K562 (cell line): ENCODE results near the gene FLOT2. TPM values are rescaled to one million over a fixed set of nuclear protein-coding genes. Genes with fewer than 3 reads are reported as not detected.
A peak's percentile ranks its signal among the peaks of the same experiment; 100 is the strongest.

ENCODE experiments used
- CBX3 ChIP-seq, 2 experiments: IDR thresholded peaks; 1 replicate in 1 of 2; 2 replicates in 1 of 2; pipeline ENCODE4 v1.6.1; 2012; ENCODE audit warnings: inconsistent platforms in 2 of 2, low read length in 2 of 2, borderline replicate concordance in 1 of 2, control low read depth in 1 of 2
- FOXK2 ChIP-seq, 2 experiments: fragments of 450-650 bp; IDR thresholded peaks in 1 of 2; conservative IDR thresholded peaks in 1 of 2; 2 replicates each; pipeline ENCODE4 v1.6.1; 2016; ENCODE audit warnings: low read depth in 2 of 2, mild to moderate bottlenecking in 1 of 2
- FUS ChIP-seq: fragments of 200-400 bp; formaldehyde crosslinking; optimal IDR thresholded peaks from 2 replicates; pipeline ENCODE3; 2017; ENCODE audit warnings: low read depth, low read length
- HDAC6 ChIP-seq: IDR thresholded peaks from 2 replicates; pipeline ENCODE4 v1.6.1; 2012; ENCODE audit warnings: low read depth, mild to moderate bottlenecking, control low read depth, inconsistent platforms, low read length, moderate library complexity
- HES1 ChIP-seq: fragments of 450-650 bp; IDR thresholded peaks from 2 replicates; pipeline ENCODE4 v1.6.1; 2016; ENCODE audit warnings: low read depth, mild to moderate bottlenecking, moderate library complexity
- HMGXB4 ChIP-seq: sonication (generic); formaldehyde crosslinking; IDR thresholded peaks from 2 replicates; pipeline ENCODE4 v1.8.1; 2023; ENCODE audit warnings: mild to moderate bottlenecking, missing genetic modification reagents
- HNRNPH1 ChIP-seq: fragments of 200-400 bp; formaldehyde crosslinking; optimal IDR thresholded peaks from 2 replicates; pipeline ENCODE3; 2017; ENCODE audit warnings: low read depth, mild to moderate bottlenecking, low read length, moderate library complexity
- MTF1 ChIP-seq: fragments of 250-450 bp; sonication (Bioruptor Pico); IDR thresholded peaks from 2 replicates; pipeline ENCODE4 v1.9.0; 2021; ENCODE audit warnings: moderate library complexity, mild to moderate bottlenecking, inconsistent platforms, borderline replicate concordance
- NR1H2 ChIP-seq: sonication (generic); formaldehyde crosslinking; IDR thresholded peaks from 2 replicates; pipeline ENCODE4 v1.4.0; 2020; ENCODE audit warnings: mild to moderate bottlenecking, missing genetic modification reagents
- NR2F6 ChIP-seq: fragments of 450-650 bp; formaldehyde crosslinking; IDR thresholded peaks from 2 replicates; pipeline ENCODE4 v1.4.0; 2020; ENCODE audit warnings: mild to moderate bottlenecking
- PRPF4 ChIP-seq: fragments of 200-400 bp; formaldehyde crosslinking; IDR thresholded peaks from one replicate; pipeline ENCODE4 v1.6.1; 2017; ENCODE audit warnings: low read length, low read depth, mild to moderate bottlenecking; ENCODE audit not compliant: insufficient read depth, poor library complexity, severe bottlenecking
- SMC3 ChIP-seq: conservative IDR thresholded peaks from 2 replicates; pipeline ENCODE4 v1.6.1; 2011; ENCODE audit warnings: low read depth, low read length, improper control_type of control experiment; ENCODE audit not compliant: insufficient read depth
- SOX6 ChIP-seq: fragments of 450-650 bp; IDR thresholded peaks from 2 replicates; pipeline ENCODE4 v1.6.1; 2014; ENCODE audit warnings: mild to moderate bottlenecking
- SRSF7 ChIP-seq: fragments of 200-400 bp; formaldehyde crosslinking; optimal IDR thresholded peaks from 2 replicates; pipeline ENCODE3; 2017; ENCODE audit warnings: mild to moderate bottlenecking, low read depth, low read length
- TSC22D4 ChIP-seq: fragments of 450-650 bp; IDR thresholded peaks from 2 replicates; pipeline ENCODE4 v1.6.1; 2016; ENCODE audit warnings: missing genetic modification characterization, missing biosample characterization, control low read depth
- ZBTB17 ChIP-seq: fragments of 450-650 bp; formaldehyde crosslinking; IDR thresholded peaks from 2 replicates; pipeline ENCODE4 v1.4.0; 2020; ENCODE audit warnings: mild to moderate bottlenecking
- ZNF175 ChIP-seq: fragments of 200-800 bp; sonication (Bioruptor generic); IDR thresholded peaks from 2 replicates; pipeline ENCODE4 v1.6.1; 2016; ENCODE audit warnings: low read depth, mild to moderate bottlenecking, missing genetic modification characterization, missing compliant biosample characterization
- ZNF75A ChIP-seq: fragments of 450-650 bp; formaldehyde crosslinking; IDR thresholded peaks from 2 replicates; pipeline ENCODE4 v1.4.0; 2020; ENCODE audit warnings: mild to moderate bottlenecking
- polyA plus RNA-seq, 8 experiments: library from polyadenylated mRNA; depleted of rRNA in 4 of 8; stranded (reverse) in 5 of 8; unstranded in 3 of 8; fragments of >200 nt; fragmentation: Nextera tagmentation in 2 of 8; fragmentation: Illumina TruSeq in 1 of 8; extraction: Ambion mirVana in 2 of 8; extraction: Trizol in 1 of 8; gene quantifications; 2 replicates each; pipeline versions ENCODE4 v1.2.1 to v1.2.3, GENCODE V29; 2011 to 2014; ENCODE audit warnings: inconsistent platforms in 1 of 8, missing spikeins in 1 of 8
- total RNA-seq, 7 experiments: library from RNA; depleted of rRNA in 6 of 7; stranded (reverse); fragments of >200 nt in 6 of 7; fragmentation: Illumina TruSeq in 2 of 7; extraction: Trizol in 2 of 7; gene quantifications; 2 replicates each; pipeline versions ENCODE4 v1.2.1 to v1.2.3, GENCODE V29; 2011 to 2021; ENCODE audit warnings: low replicate concordance in 1 of 7
- TF ChIP-seq, protein P1 (sequence below): fragments of 450-650 bp; formaldehyde crosslinking; IDR thresholded peaks from 2 replicates; pipeline ENCODE4 v1.4.0; 2022; ENCODE audit warnings: mild to moderate bottlenecking, moderate library complexity
- TF ChIP-seq, protein P2 (sequence below): fragments of 450-650 bp; formaldehyde crosslinking; IDR thresholded peaks from 2 replicates; pipeline ENCODE4 v1.4.0; 2020; ENCODE audit warnings: mild to moderate bottlenecking, mixed read lengths
- TF ChIP-seq, protein P3 (sequence below): sonication (generic); formaldehyde crosslinking; IDR thresholded peaks from 2 replicates; pipeline ENCODE4 v1.8.0; 2022; ENCODE audit warnings: mild to moderate bottlenecking, missing genetic modification reagents

FLOT2 gene
- total and polyA plus RNA-seq, 9 of the 15 experiments (the other 6 are each of a cell fraction or from before 2014, with no cell fraction given) = 17.5 to 138 (median 41.7) TPM

DNA sequence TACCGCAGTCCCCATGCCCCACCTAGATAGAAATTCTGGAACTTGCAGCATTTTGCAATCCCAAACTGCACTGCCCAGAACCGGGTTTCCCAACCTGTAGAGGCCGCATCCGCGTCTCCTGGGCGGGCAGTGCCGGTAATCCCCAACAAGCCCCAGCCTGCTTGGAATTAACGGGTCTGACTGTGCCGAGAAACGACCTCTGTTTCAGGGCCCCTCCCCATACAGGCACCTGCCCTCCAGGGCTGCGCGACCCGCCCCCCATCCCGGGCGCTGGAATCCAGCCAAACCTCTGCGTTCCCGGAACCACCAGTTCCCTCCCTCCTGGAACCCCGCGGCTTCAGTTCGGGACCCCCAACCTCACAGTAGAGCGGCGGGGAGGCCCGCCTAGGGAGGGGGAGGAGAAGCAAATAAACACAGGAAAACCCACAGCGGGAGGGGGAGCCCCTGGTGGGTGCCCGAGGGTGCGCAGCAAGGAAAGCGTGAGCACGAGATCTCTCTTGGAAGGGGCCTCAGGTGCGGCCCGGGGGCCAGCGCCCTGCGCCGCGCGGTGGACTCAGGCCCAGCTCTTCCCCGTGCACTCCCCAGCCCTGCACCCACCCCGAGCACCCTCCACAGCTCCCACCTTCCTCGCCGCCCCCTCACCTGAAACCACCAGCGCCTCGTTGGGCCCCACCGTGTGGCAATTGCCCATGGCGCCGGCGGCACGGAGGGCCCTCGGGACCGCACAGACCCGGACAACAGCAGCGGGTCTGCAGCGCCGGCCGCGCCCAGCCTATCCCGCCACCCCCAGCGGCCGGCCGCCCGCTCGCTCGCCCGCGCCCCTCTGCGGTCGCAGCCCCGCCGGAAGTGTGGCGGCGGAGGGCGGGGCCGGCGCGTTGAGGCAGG, at the start of gene FLOT2 (continued):
- peak; percentile 10; the same call in 1 of the 2 replicates for TF ChIP-seq HMGXB4 (CRISPR knock-in tag)
- no peak for TF ChIP-seq PRPF4
- no peak for TF ChIP-seq TSC22D4 (tag)
- peak in 1 of 2 experiments; percentile 51; a peak in 1 of 4 replicates for TF ChIP-seq FOXK2 (conservative IDR thresholded peaks at IDR 0.05 in 1 of 2, IDR thresholded peaks at IDR 0.05 in 1 of 2; ENCODE audit: low read depth in 2 of 2)
- no peak for TF ChIP-seq MTF1
- TF ChIP-seq, protein P1, sequence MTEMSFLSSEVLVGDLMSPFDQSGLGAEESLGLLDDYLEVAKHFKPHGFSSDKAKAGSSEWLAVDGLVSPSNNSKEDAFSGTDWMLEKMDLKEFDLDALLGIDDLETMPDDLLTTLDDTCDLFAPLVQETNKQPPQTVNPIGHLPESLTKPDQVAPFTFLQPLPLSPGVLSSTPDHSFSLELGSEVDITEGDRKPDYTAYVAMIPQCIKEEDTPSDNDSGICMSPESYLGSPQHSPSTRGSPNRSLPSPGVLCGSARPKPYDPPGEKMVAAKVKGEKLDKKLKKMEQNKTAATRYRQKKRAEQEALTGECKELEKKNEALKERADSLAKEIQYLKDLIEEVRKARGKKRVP = peak; percentile 65; the same call in 1 of the 2 replicates
- no peak for TF ChIP-seq ZNF75A (CRISPR knock-in tag)
- no peak for TF ChIP-seq HES1
- TF ChIP-seq ZBTB17 (CRISPR knock-in tag) = peak; percentile 81
- TF ChIP-seq FUS = peak; percentile 84
- TF ChIP-seq NR1H2 = 0 out of 2 replicates have a peak, but pooled peaks have one; percentile 60
- TF ChIP-seq, protein P2, sequence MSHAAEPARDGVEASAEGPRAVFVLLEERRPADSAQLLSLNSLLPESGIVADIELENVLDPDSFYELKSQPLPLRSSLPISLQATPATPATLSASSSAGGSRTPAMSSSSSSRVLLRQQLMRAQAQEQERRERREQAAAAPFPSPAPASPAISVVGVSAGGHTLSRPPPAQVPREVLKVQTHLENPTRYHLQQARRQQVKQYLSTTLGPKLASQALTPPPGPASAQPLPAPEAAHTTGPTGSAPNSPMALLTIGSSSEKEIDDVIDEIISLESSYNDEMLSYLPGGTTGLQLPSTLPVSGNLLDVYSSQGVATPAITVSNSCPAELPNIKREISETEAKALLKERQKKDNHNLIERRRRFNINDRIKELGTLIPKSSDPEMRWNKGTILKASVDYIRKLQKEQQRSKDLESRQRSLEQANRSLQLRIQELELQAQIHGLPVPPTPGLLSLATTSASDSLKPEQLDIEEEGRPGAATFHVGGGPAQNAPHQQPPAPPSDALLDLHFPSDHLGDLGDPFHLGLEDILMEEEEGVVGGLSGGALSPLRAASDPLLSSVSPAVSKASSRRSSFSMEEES (CRISPR knock-in tag) = peak; percentile 39
- 0 out of 2 replicates have a peak, but pooled peaks have one; percentile 2 for TF ChIP-seq SMC3
- TF ChIP-seq HDAC6 = no peak
- TF ChIP-seq SOX6 = peak; percentile 56; the same call in 1 of the 2 replicates
- TF ChIP-seq SRSF7 = no peak
- 0 out of 2 replicates have a peak, but pooled peaks have one; percentile 13 for TF ChIP-seq ZNF175 (CRISPR knock-in tag)
- no peak for TF ChIP-seq HNRNPH1
- TF ChIP-seq, protein P3, sequence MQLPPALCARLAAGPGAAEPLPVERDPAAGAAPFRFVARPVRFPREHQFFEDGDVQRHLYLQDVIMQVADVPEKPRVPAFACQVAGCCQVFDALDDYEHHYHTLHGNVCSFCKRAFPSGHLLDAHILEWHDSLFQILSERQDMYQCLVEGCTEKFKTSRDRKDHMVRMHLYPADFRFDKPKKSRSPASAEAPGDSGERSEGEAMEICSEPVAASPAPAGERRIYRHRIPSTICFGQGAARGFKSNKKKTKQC (CRISPR knock-in tag) = no peak
- TF ChIP-seq NR2F6 (CRISPR knock-in tag) = peak; percentile 38; the same call in 1 of the 2 replicates
- TF ChIP-seq CBX3 (IDR thresholded peaks at IDR 0.05; ENCODE audit: borderline replicate concordance in 1 of 2, low read length in 2 of 2) = no peak
